Daoy (cell line): ENCODE data around the gene MIPEP. TPM values are rescaled to one million over a fixed set of nuclear protein-coding genes. Genes with fewer than 3 reads are reported as not detected.

Experiments
- DNase-seq: peaks from one replicate; pipeline ENCODE4 v3.0.0-alpha.2; 2015; ENCODE audit warnings: low read depth
- total RNA-seq: library from RNA; depleted of rRNA; stranded (reverse); fragments of >200 nt; shearing (Covaris generic); gene quantifications from 2 replicates; pipeline ENCODE4 v1.2.3, GENCODE V29; 2014

Gene MIPEP
- total RNA-seq, 1 experiment from 2014 or later: 15.5 TPM

DNA sequence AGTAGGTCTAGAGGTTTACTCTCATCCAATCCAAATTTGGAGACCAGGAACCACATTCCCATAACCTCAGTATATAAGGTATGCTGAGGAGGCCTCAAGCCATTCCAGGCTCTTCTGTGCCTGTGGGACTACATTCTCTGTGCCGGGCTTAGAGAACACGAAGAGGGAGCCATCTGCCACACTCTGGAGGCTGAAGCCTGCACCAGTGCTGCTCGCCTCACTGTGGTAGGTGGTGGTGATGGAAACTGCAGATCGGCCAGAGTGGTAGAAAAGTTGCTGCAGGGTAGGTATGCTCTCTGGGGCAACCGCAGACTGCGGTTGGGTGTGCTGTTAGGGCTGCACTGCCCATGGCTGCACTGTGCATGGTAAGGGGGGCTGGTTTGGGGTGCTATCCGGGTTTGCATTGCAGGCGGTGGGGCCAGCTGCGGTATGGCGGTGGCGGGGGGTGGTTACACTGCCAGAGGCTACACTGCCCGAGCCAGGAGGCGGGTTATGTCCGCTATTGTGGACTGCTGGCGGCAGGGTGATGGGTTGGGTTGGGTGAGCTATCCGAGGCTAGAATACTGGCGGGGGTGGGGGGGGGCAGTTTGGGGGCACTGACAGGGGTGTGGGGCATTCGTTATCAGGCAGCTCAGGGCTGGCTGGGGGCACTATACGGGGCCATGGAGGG is 174.0 kb downstream of the MIPEP start:
- no peak for DNase-seq

GRCh38 chr13:23714672-23715071 is 174.5 kb downstream of the MIPEP start:
- no peak for DNase-seq

- no peak for DNase-seq
These were observed 177.8 kb downstream of the MIPEP start for GRCh38 chr13:23711355-23711754.

- no peak for DNase-seq
These were observed 178.8 kb downstream of the MIPEP start for GRCh38 chr13:23710366-23710765.

GRCh38 chr13:23709536-23709935 is 179.7 kb downstream of the MIPEP start:
- no peak for DNase-seq

GRCh38 chr13:23707674-23708073 is 181.5 kb downstream of the MIPEP start:
- DNase-seq: peak; percentile 21

GRCh38 chr13:23705583-23705982 is 183.6 kb downstream of the MIPEP start:
- no peak for DNase-seq

DNA sequence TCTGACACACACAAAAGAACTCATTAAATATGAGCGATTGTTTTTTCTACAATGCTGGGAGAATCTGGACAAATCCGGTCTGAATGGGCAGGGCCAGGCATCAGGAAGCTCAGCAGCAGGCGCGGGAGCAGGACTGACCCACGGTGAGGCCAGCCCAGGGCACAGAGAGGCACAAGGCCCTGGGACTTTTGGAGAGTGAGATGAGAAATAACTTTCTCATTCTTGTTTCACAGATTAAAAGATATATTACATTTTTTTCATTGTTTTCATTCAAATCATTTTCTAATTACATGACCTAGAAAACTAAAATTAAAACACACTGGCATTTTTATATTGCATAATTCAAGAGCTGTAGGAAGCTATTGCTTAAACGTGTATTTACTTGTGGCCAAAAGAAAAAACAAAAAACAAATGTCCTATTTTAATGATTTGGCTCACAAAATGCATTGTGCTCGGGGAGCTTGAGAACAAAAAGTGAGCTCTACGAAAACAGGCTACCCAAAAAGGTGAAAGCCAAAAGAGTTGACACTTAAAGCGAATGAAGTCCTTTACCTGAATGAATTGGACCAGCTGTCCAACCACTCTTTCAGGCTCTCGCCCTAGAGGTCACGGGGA is 185.8 kb downstream of the MIPEP start:
- DNase-seq: no peak

- peak; percentile 39 for DNase-seq
These were observed 187.6 kb downstream of the MIPEP start for GRCh38 chr13:23701636-23702035.

GRCh38 chr13:23701186-23701585 is 188.0 kb downstream of the MIPEP start:
- no peak for DNase-seq

- DNase-seq: no peak
These were observed 189.9 kb downstream of the MIPEP start for GRCh38 chr13:23699271-23699670.

DNA sequence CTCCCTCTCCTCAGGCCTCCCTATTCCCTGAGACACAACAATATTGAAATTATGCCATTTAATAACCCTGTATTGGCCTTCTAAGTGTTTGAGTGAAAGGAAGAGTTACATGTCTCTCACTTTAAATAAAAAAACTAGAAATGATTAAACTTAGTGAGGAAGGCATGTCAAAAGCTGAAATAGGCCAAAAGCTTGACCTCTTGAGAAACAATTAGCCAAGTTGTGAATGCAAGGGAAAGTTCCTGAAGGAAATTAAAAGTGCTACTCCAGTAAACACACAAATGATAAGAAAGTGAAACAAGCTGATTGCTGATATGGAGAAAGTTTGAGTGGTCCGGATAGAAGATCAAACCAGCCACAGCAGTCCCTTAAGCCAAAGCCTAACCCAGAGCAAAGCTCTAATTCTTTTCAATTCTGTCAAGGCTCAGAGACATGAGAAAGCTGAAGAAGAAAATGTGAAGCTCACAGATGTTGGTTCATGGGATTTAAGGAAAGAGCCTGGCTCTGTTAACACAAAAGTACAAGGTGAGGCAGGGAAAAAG is 191.4 kb downstream of the MIPEP start:
- no peak for DNase-seq

- no peak for DNase-seq
These were observed 192.6 kb downstream of the MIPEP start for GRCh38 chr13:23696610-23697009.

GRCh38 chr13:23695711-23696464 is 193.3 kb downstream of the MIPEP start:
- DNase-seq: no peak

DNA sequence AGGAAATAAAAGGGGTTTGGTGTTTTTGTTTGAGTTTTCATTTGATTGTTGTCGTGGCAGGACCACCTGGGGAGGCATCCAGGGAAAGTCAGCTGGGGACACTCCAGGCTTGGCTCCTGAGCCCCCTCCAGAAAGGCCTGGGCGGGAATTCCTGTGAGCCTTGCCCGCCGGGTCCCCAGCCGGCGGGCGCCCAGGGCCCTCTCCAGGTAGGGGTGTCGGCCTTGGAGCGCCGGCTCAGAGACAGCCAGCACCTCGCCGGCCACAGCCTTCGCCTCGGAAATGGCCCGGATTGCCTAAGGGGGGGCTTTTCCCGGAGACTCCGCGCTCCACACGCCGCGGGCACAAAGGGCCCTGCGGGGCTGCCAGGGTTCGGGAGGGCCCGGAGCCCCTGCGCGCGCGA is 194.0 kb downstream of the MIPEP start:
- DNase-seq: no peak

DNA sequence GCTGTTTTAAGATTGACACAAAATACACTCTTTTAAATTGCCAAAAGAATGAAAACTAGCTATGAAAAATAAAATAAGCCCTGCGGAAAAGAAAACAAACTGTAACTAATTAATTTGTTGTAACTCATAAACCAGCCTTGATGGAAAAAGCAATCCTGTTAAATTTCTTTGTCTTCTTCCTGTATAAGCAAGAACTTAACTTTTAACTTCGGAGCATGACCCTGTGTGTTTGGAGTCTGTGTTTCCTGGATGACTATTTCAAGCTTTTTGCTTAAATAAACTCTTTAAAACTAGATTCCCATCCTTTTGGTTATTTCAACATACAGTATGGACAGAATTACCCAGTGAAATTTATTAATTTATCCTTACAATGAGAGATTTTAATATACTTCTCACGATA is 196.4 kb downstream of the MIPEP start:
- no peak for DNase-seq

GRCh38 chr13:23690668-23691067 is 198.5 kb downstream of the MIPEP start:
- no peak for DNase-seq

DNA sequence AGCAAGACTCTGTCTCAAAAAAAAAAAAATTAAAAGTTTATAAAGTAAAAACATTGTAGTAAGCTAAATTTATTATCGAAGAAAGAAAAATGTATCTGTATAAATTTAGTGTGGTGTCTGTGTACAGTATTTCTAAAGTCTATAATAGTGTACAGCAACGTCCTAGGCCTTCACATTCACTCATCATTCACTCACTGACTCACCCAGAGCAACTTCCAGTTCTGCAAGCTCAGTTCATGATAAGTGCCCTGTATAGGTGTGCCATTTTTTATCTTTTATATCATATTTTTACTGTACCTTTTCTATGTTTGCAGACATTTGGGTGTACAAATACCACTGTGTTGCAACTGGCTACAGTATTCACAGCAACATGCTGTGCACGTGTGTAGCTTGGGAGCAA is 200.9 kb downstream of the MIPEP start:
- DNase-seq: no peak

GRCh38 chr13:23687614-23688013 is 201.6 kb downstream of the MIPEP start:
- DNase-seq: no peak

GRCh38 chr13:23686948-23687347 is 202.3 kb downstream of the MIPEP start:
- DNase-seq: no peak

- DNase-seq: no peak
These were observed 203.8 kb downstream of the MIPEP start for GRCh38 chr13:23685416-23685815.

DNA sequence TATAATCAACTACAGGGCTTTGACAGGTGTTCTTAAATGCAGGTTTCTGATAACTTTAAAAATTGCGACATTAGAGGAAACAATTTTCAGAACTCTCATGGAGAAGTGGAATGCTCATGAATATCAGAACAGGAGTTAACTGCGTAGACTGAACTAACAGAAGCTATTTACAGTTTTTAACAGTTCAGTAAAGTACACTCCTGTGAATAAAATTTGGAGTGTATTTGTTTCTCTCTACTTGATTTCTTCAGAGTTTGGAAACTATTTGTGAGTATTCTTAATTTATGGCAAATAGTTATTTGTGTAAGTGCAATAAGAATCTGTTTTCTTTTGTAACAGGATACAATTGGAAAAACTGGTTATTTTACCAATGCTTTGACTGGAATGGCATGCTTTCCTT is 204.6 kb downstream of the MIPEP start:
- no peak for DNase-seq

DNA sequence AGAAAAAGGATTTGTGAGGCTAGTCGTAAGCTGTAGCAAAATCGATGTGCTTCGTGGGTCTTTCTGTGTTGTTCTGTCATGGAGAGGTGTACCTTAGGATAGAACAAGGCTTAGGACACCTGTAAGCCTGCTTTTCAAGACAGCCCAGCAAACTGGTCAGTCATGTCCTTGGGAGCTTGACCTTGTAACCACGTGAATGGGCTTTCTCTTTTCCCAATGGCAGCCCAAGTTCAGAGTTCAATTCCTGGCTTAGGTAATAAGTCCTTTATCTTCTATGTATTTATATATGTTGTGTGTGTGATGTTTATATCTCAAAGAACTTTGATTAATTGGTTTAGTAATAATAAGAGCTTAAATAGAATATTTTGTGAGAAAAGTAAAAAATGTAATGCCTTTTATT is 206.1 kb downstream of the MIPEP start:
- DNase-seq: no peak
